RWPE1 (cell line): Measurements from ENCODE around the gene CLDN9.
A peak's percentile ranks its signal among the peaks of the same experiment; 100 is the strongest.

Experiments used
- CTCF ChIA-PET: fragments of 350-600 bp; sonication (Branson Sonifier 250); formaldehyde crosslinking; extraction: SDS; loops from one replicate; lab custom pipeline; 2021; lab: Yijun Ruan, JAX
- POLR2A ChIA-PET: fragments of 400-600 bp; formaldehyde crosslinking; extraction: SDS; loops from one replicate; lab custom pipeline; 2020; ENCODE audit warnings: antibody characterized with exemption; ENCODE audit not compliant: low non-redundant PET; lab: Yijun Ruan, JAX
- DNase-seq: peaks from one replicate; pipeline ENCODE4 v3.0.0; 2012; ENCODE audit warnings: low spot score
- H3K27ac ChIP-seq: fragments of 450-650 bp; 2 replicates; pipeline ENCODE4 v1.5.1; 2017
- TF ChIP-seq, protein P1 (sequence below): fragments of 450-650 bp; conservative IDR thresholded peaks from 2 replicates; pipeline ENCODE4 v1.5.1; 2017; ENCODE audit warnings: low read depth, mild to moderate bottlenecking

CLDN9 gene

DNA sequence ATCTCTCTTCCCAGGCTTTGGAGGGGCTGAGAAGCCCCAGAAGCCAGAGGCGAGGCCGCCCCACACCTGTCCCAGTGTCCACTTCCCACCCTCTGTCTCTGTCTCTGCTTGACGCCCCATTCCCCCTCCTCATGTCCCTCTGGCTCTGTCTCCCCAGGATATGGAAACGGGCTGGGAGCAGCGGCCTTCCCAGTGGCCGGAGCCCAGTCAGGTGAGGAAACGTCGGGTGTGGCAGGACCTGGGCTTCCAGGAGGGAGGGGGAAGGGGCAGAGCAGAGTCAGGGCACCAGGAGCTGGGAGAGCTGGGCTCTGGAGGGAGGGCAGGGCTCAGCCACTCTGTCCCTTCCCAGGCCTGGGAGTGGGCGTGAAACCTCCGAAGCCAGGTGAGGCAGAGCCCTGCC is 21.8 kb upstream of the CLDN9 start:
- no peak overlapping the region; the same call in 1 of the 2 replicates for H3K27ac ChIP-seq
- DNase-seq, result no peak
- ChIA-PET CTCF (interaction anchor here (1.0 kb wide), 1 partner anchor 21 kb away, joined by 8 read pairs; the partner anchor contains the start of gene PAQR4), POLR2A (interaction anchor here (0.7 to 1.7 kb wide), 3 partner anchors 19 to 30 kb away, joined by 4 to 10 read pairs (median 7); no protein-coding TSS in a partner anchor)
- TF ChIP-seq, protein P1, sequence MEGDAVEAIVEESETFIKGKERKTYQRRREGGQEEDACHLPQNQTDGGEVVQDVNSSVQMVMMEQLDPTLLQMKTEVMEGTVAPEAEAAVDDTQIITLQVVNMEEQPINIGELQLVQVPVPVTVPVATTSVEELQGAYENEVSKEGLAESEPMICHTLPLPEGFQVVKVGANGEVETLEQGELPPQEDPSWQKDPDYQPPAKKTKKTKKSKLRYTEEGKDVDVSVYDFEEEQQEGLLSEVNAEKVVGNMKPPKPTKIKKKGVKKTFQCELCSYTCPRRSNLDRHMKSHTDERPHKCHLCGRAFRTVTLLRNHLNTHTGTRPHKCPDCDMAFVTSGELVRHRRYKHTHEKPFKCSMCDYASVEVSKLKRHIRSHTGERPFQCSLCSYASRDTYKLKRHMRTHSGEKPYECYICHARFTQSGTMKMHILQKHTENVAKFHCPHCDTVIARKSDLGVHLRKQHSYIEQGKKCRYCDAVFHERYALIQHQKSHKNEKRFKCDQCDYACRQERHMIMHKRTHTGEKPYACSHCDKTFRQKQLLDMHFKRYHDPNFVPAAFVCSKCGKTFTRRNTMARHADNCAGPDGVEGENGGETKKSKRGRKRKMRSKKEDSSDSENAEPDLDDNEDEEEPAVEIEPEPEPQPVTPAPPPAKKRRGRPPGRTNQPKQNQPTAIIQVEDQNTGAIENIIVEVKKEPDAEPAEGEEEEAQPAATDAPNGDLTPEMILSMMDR, result no peak

DNA sequence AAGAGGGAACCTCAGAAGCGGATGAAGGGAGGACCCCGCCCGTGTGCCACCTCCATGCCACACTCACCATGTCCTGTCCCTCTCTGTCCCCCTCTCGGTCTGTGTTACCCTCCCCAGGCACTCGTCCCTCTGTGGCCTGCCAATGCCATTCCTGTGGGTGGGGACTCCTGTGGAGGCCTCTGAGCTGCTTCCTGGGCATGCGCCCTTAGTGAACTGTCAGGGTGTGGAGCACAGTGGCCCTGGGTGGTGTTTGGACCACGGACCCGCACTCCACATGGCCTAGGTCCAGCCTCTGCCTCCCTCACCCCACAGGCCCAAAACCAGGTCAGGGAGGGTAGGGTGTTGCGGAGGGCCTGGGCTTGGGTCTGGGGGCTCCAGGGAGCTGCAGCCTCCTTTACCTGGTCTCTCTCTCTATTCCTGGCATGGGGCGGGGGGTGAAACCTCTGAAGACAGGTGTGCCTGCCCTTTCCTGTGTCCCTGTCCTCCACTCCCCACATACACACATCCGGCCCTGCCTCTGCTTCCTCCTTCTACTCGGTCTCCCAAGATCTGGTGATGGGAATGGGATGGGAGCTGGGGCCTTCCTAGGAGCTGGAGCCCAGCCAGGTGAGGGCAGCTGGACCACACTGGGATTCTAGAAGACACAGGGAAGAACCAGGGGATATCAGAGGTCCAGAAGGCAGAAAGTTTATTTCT is 21.0 kb upstream of the CLDN9 start:
- ChIA-PET CTCF (interaction anchor here (1.0 to 1.1 kb wide), 2 partner anchors 22 to 40 kb away, joined by 4 to 8 read pairs; partner anchors contain the start of gene PAQR4), POLR2A (interaction anchor here (0.7 to 1.7 kb wide), 3 partner anchors 18 to 30 kb away, joined by 4 to 10 read pairs (median 7); no protein-coding TSS in a partner anchor)
- H3K27ac ChIP-seq, result peak overlapping the region; percentile 63
- TF ChIP-seq, protein P1, result no peak
- DNase-seq, result no peak

DNA sequence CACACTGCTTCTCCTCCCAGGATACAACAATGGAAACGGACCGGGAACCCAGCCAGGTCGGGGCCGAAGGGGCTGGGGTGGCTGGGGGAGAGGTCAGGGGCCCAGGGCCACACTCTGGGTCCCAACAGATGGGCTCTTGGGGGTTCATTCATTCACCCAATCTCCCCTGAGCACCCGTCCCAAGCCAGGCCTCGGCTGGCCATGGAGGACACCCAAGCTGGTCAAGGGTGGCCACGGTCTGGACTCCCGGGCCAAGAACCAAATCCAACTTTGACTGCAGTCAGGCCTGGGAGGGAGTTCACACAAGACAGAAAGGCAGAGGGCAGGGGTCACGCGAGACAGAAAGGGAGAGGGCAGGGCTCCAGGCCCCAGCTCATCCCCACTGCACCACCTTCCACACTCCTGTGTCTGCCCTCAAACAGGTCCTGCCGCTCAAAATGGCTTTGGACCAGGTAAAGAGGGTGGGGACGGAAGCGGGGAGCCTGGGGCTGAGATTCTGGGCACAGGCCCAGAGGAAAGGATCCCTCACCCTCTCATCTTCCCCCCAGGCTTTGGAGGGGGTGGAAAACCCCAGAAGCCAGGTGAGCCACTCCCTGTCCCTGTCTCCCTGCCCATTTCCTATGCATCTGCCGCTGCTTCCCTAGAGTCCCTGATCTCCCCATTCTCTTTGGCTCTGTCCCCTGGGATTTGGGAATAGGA is 20.2 kb upstream of the CLDN9 start:
- CTCF ChIA-PET, result interaction anchor here (0.6 to 1.1 kb wide), 2 partner anchors 39 to 48 kb away, joined by 3 to 4 read pairs; no protein-coding TSS in a partner anchor
- TF ChIP-seq, protein P1, result no peak
- POLR2A ChIA-PET, result interaction anchor here (1.7 kb wide), 1 partner anchor 29 kb away, joined by 10 read pairs; no protein-coding TSS in a partner anchor
- DNase-seq, result peak; percentile 89
- peak overlapping the region; percentile 63 for H3K27ac ChIP-seq

DNA sequence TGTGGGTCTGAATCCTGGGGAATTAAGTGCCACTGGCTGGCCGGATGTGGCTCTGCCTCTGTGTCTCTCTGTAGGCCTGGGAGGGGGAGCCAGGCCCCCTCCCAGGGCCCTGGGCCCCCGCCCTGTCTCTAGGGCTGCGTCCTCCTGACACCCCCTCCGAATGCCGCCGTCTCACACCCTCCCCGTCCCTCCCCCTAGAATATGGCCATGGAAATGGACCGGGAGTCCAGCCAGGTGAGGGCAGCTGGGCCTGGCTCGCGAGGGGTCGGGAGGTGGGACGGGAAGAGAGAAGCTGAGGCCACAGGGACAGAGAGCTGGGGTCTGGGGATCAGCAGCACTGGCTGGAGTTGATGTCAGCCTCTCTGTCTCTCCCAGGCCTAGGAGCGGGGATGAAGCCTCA is 16.4 kb upstream of the CLDN9 start:
- peak overlapping the region; percentile 30; the same call in 1 of the 2 replicates for H3K27ac ChIP-seq
- POLR2A ChIA-PET, result no interaction called here
- DNase-seq, result no peak
- CTCF ChIA-PET, result interaction anchor here (0.5 to 0.7 kb wide), 2 partner anchors 16 to 32 kb away, joined by 3 to 6 read pairs; no protein-coding TSS in a partner anchor
- TF ChIP-seq, protein P1, result no peak

DNA sequence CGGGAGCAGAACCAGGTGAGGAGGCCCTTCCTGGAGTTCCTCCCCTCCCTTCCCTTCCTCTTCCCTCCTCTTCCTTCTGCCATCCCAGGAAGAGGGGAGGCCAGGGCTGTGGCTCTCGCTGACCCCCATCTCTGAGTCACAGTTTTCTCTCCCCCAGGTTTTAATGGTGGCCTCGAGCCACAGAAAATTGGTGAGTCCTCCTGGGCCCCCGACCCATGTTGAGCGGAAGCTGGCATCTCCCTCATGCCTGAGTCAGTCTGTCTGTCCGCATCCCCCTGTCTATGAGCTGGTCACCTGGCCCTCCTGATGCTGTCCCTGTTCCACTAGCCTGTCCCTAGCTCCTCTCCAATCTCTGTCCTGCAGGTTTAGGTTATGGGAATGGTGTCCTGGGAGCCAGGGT is 12.8 kb upstream of the CLDN9 start:
- no peak overlapping the region for H3K27ac ChIP-seq
- ChIA-PET POLR2A (no interaction called here), CTCF (no interaction called here)
- TF ChIP-seq, protein P1, result no peak
- DNase-seq, result no peak

DNA sequence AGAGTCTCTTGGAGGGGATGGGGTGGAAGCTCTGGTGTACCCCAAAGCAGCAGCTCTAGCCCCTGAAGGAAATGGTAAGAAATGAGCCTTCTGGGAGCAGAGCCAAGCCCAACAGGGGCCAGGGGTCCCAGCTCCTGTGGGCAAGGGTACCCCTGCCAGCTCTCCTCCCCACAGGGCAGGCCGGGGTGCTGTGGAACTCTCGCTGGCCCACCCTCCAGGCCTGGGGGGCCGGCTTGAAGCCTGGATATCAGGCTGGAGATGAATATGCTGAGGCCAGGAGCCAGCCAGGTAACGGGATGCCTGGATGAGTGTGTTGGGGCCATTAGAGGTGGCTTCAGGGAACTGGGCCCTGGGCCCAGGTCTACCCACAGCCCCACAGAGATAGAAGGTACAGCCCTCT is 12.2 kb upstream of the CLDN9 start:
- no peak overlapping the region for H3K27ac ChIP-seq
- no peak for DNase-seq
- CTCF ChIA-PET, result interaction anchor here (3.9 kb wide), 1 partner anchor 27 kb away, joined by 19 read pairs; no protein-coding TSS in a partner anchor
- TF ChIP-seq, protein P1, result no peak
- POLR2A ChIA-PET, result interaction anchor here (1.2 kb wide), 1 partner anchor 27 kb away, joined by 3 read pairs; no protein-coding TSS in a partner anchor
